GM21381 (cell line): ENCODE measurements around the gene FNTB.

Source experiments
- ATAC-seq: cut with Tn5 transposase; IDR thresholded peaks from one replicate; pipeline ENCODE4 v1.9.1; 2021; ENCODE audit warnings: mild to moderate bottlenecking, moderate library complexity; ENCODE audit not compliant: unreplicated experiment

Gene FNTB

GRCh38 chr14:64974563-64974962 is 12.1 kb upstream of the FNTB start:
- no peak for ATAC-seq

GRCh38 chr14:64979336-64980074 is 7.2 kb upstream of the FNTB start:
- no peak for ATAC-seq

- no peak for ATAC-seq
These were observed 3.0 kb upstream of the FNTB start for GRCh38 chr14:64983439-64984310.

GRCh38 chr14:64987438-64987767 is 708 bp downstream of the FNTB start:
- ATAC-seq = no peak

DNA sequence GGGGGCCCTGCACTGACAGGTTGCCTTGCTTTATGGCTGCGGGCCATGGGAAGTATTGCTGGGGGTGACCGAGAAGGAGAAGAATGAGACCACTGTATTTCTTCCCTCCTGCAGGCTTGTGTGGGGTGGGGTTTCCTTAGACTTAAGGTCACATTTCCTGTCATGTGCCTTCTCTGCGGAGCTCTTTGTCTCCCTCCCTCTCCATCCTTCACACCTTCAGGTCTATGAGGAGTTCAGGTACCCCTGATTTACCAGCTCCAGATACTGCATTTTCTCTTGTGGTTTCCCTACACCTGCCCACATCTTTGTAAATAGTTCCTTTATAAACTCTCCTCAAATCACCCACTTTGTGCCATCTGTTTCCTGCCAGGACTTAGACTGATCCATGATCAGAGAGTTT is 3.6 kb downstream of the FNTB start:
- ATAC-seq = no peak

GRCh38 chr14:64990939-64991338 is 4.2 kb downstream of the FNTB start:
- ATAC-seq = no peak

GRCh38 chr14:64992328-64992885 is 5.7 kb downstream of the FNTB start:
- no peak for ATAC-seq

DNA sequence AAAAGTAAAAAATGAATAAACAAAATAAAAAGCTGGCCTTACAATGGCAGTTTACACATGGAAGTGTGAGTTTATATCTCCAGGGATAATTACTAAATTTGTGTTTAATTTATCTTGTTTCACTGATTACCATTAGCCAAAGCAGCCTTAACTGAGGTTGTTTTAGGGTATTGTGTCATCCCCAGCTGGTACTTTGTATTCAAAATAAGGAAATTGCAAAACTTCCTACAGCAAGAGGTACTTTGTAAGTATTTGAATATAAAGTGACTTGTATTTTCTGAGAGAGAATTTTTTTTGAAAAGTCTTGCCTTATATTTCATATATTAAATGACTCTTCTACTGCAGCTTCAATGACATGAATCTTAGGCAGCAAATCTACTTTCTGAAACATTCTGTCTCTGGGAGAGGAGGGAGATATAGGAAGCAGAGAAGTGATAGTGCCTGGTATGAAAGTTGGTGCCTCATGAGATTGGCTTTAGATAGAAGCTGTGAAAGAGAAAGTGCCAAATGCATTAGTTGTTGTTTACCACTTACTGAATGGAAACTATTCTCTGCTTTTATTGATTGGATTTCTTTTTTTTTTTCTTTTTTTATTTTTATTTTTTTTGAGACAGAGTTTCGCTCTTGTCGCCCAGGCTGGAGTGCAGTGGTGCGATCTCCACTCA is 6.7 kb downstream of the FNTB start:
- ATAC-seq = no peak

DNA sequence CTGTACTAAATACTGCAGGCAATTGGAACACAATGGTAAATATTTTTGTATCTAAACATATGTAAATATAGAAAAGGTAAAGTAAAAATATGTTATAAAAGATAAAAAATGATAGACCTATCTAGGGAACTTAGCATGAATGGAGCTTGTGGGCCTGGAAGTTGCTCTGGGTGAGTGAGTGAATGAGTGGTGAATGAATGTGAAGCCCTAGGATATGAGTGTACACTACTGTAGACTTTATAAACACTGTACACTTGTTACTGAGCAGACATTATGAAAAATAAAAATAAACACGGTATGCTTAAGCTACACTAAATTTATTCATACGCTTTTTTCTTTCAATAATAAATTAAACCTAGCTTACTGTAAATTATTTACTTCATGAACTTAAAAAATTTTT is 7.8 kb downstream of the FNTB start:
- no peak for ATAC-seq

DNA sequence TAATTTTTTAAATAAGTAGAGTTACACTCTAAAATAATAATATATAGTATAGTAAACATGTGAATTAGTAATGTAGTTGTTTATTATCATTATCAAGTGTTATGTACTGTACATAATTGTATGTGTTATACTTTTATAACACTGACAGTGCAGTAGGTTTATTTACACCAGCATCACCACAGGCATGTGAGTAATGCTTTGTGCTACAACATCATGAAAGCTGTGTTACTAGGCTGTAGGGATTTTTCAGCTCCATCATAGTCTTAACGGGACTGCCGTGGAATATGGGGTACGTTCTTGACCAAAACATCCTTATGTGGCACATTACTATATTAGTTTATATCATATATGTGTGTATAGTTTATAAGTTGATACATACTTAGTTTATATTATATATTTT is 8.6 kb downstream of the FNTB start:
- ATAC-seq = no peak

- no peak for ATAC-seq
These were observed 10.6 kb downstream of the FNTB start for GRCh38 chr14:64997108-64997794.

- no peak for ATAC-seq
These were observed 11.8 kb downstream of the FNTB start for GRCh38 chr14:64998455-64998931.

DNA sequence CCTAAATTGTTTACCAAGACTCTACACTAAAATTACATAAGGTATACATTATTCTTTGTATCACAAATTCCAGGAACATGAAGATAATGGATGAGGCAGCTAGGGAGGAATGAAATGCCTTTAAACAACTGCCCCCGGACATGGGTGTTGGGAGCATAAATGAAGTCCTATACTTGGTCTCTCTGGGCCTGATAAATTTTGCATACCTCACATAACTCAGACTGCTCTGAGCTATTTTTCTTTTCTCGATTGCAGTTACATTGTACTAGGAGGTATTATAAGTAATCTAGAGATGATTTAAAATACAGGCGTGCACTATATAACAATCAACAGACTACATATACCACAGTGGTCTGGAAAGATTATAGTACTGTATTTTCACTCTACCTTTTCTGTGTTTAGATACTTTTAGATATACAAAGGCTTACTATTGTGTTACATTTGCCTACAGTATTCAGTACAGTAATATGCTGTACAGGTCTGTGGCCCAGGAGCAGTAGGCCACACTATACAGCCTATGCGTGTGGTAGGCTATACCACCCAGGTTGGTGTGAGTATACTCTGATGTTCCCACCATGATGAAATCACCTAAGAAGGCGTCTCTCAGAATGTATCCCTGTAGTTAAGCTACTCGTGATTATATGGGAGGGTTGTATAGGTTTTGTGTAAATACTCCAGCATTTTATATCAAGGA is 14.3 kb downstream of the FNTB start:
- ATAC-seq = no peak

DNA sequence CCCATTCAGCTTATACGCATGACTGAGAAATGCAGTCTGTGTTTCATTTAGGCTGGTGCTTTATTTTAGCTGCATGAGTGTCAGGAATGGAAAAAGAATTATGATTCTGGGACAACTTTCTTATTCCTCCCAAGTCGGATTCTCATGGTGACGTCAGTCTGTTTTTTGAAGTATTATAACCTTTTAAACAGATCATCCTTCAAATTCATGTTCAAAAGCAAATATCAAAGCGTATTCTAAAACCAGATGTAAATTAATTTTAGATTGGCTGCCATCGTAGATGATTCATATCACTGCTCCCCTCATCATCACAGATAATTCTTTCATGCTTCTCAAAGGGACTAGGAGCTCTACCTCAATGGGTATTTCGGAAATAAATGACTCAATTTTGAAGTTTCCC is 15.0 kb downstream of the FNTB start:
- ATAC-seq = no peak

GRCh38 chr14:65002586-65003210 is 16.0 kb downstream of the FNTB start:
- no peak for ATAC-seq

DNA sequence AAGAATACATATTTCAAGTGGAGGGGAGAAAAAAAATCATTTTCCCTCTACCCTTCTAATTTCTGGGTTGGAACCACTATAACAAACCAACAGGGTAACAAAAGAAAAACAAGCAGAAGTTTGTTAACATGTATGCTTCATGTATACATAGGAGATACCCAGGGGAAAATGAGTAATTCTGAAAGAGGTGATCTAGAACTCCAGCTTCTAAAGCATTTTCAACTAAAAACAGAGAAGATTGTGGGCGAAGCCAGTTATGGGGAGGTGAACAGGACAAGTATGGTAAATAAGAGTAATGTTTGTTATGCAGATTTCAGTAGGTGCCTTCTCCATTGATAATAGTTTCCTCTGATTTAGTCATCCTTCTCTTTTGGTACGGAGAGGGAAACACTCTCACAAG is 16.7 kb downstream of the FNTB start:
- ATAC-seq = peak; percentile 64

- no peak for ATAC-seq
These were observed 19.6 kb downstream of the FNTB start for GRCh38 chr14:65006261-65006721.

GRCh38 chr14:65007202-65007601 is 20.5 kb downstream of the FNTB start:
- no peak for ATAC-seq

- no peak for ATAC-seq
These were observed 23.7 kb downstream of the FNTB start for GRCh38 chr14:65010211-65010931.
